ENCODE results near the gene LRRC51. TPM values are rescaled to one million over a fixed set of nuclear protein-coding genes. Genes with fewer than 3 reads are reported as not detected.

The LRRC51 gene
- total RNA-seq, 4 donors from 2014 or later = 3.2 to 7.0 (median 4.5) TPM

- TF ChIP-seq CTCF (IDR thresholded peaks at IDR 0.05; ENCODE audit: low read depth) = no peak
Measured at GRCh38 chr11:72111300-72112142, 30.9 kb downstream of the LRRC51 start.

GRCh38 chr11:72112143-72112977 is 31.7 kb downstream of the LRRC51 start, which contains the start of gene ANAPC15:
TSS of gene ANAPC15 (minus strand) at chr11:72112695. CDS start at chr11:72111276, 1,419 bp downstream.
- no peak for TF ChIP-seq CTCF (IDR thresholded peaks at IDR 0.05; ENCODE audit: low read depth)

GRCh38 chr11:72112978-72113808 is 32.5 kb downstream of the LRRC51 start:
- TF ChIP-seq CTCF (IDR thresholded peaks at IDR 0.05; ENCODE audit: low read depth) = no peak

DNA sequence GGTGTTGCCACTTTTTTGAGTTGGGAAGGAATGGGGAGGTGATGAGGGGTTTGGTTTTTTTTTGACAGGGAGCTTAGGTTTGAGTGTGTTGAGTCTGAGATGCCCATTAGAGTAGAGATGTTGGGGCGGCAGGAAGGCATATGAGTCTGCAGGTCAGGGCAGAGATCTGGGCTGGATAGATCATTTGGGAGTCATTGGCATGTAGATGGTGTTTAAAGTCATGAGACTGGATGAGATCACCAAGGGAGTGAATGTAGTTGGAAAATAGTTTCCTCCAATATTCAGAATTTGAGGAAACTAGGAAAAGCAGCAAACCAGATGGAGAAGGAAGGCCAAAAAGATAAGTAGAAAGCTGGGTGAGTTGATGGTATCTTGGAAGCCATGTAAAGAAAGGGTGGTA is 33.9 kb downstream of the LRRC51 start:
- TF ChIP-seq CTCF (IDR thresholded peaks at IDR 0.05; ENCODE audit: low read depth) = no peak

DNA sequence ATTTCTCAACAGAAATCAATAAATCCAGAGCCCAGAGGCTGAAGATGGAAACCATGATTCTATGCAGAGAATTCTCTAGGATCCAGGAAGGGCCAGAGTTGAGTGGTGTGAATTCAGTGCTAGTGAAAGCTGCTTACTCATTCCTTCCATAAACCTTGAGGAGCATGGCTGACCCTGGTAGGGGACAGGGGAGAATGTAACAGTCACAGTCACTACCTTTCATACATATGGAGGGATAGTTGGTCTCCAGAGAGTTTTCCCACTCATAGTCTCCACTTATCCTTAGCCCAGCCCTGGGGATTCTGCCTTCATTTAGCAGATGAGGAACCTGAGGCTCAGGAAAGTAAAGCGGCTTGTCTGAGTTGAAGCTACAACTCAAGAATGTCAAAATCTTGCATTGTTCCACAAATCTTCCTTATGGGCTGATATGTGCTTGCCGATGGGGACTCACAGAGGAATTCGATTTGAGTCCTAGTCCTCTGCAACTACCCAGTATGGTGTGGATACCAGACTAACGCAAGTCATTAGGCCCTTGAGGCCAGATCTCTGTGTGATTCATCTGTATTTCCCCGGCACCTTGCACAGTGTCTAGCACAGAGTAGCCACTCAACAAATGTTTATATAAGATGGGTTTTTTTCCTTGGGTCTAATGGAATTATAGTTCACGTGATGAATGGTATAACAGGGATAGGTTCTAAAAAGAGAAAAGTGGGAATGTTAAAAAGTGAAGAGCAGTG is 35.5 kb downstream of the LRRC51 start:
- no peak for TF ChIP-seq CTCF (IDR thresholded peaks at IDR 0.05; ENCODE audit: low read depth)

DNA sequence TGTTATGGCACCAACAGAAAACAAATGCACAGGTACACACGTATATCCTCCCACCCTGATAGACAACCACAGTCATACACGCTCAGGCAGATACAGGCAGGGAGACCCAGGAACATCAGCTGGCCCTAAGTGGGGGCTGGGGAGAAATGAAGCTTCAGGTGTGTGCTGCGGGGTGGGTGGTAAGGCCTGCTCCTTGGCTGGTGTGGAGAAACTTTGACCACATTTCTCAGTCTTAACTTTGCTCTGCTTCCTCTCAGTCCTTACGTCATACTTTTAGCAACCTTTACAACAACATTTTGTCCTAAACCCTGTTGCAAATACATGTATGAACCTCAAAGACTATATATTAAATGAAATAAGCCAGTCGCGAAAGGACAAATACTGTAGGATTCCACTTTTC is 38.5 kb downstream of the LRRC51 start:
- no peak for TF ChIP-seq CTCF (IDR thresholded peaks at IDR 0.05; ENCODE audit: low read depth)

Data from subcutaneous adipose tissue (tissue), 4 donors.